ENCODE measurements around the gene FBXW11.

The FBXW11 gene

GRCh38 chr5:172044631-172045314, 38.3 kb upstream of the FBXW11 start:
- Histone ChIP-seq H3K79me2 (ENCODE audit: insufficient read depth, low read depth) (no peaks in the 10 kb centered on the region), H2AFZ (ENCODE audit: low read depth) (no peak overlapping the region), H3K27ac (no peak overlapping the region), H3K4me1 (ENCODE audit: low read depth, poor library complexity, severe bottlenecking) (no peaks in the 10 kb centered on the region), H3K27me3 (ENCODE audit: insufficient read depth, low read depth) (no peaks in the 10 kb centered on the region), H4K20me1 (ENCODE audit: insufficient read depth) (no peaks in the 10 kb centered on the region), H3K4me3 (IDR thresholded peaks at IDR 0.05; ENCODE audit: insufficient read depth, low read depth, low read length) (no peak overlapping the region), H3K9ac (no peak overlapping the region), H3K4me2 (no peak overlapping the region), H3K36me3 (ENCODE audit: insufficient read depth) (no peaks in the 10 kb centered on the region)
- TF ChIP-seq CTCF (conservative IDR thresholded peaks at IDR 0.05; ENCODE audit: low read depth, low read length), result no peak

- Histone ChIP-seq H2AFZ (ENCODE audit: low read depth) (no peak overlapping the region), H3K27me3 (ENCODE audit: insufficient read depth, low read depth) (no peaks in the 10 kb centered on the region), H3K4me3 (IDR thresholded peaks at IDR 0.05; ENCODE audit: insufficient read depth, low read depth, low read length) (no peak overlapping the region), H4K20me1 (ENCODE audit: insufficient read depth) (no peaks in the 10 kb centered on the region), H3K27ac (no peak overlapping the region), H3K4me2 (no peak overlapping the region), H3K79me2 (ENCODE audit: insufficient read depth, low read depth) (no peaks in the 10 kb centered on the region), H3K36me3 (ENCODE audit: insufficient read depth) (no peaks in the 10 kb centered on the region), H3K4me1 (ENCODE audit: low read depth, poor library complexity, severe bottlenecking) (no peaks in the 10 kb centered on the region), H3K9ac (no peak overlapping the region)
- no peak for TF ChIP-seq CTCF (conservative IDR thresholded peaks at IDR 0.05; ENCODE audit: low read depth, low read length)
Measured at GRCh38 chr5:172043865-172044264, 37.4 kb upstream of the FBXW11 start.

- Histone ChIP-seq H3K36me3 (ENCODE audit: insufficient read depth) (no peaks in the 10 kb centered on the region), H3K27ac (no peak overlapping the region), H4K20me1 (ENCODE audit: insufficient read depth) (no peaks in the 10 kb centered on the region), H3K4me3 (IDR thresholded peaks at IDR 0.05; ENCODE audit: insufficient read depth, low read depth, low read length) (no peak overlapping the region), H3K4me2 (no peak overlapping the region), H3K79me2 (ENCODE audit: insufficient read depth, low read depth) (no peaks in the 10 kb centered on the region), H2AFZ (ENCODE audit: low read depth) (no peak overlapping the region), H3K27me3 (ENCODE audit: insufficient read depth, low read depth) (no peaks in the 10 kb centered on the region), H3K9ac (no peak overlapping the region), H3K4me1 (ENCODE audit: low read depth, poor library complexity, severe bottlenecking) (no peaks in the 10 kb centered on the region)
- no peak for TF ChIP-seq CTCF (conservative IDR thresholded peaks at IDR 0.05; ENCODE audit: low read depth, low read length)
Measured at GRCh38 chr5:172042183-172042582, 35.7 kb upstream of the FBXW11 start.

- no peak overlapping the region for H2AFZ ChIP-seq (ENCODE audit: low read depth)
- H3K4me1 ChIP-seq (ENCODE audit: low read depth, poor library complexity, severe bottlenecking), result no peaks in the 10 kb centered on the region
- no peak overlapping the region for H3K9ac ChIP-seq
- no peak overlapping the region for H3K4me2 ChIP-seq
- no peak overlapping the region for H3K4me3 ChIP-seq (IDR thresholded peaks at IDR 0.05; ENCODE audit: insufficient read depth, low read depth, low read length)
- H3K27me3 ChIP-seq (ENCODE audit: insufficient read depth, low read depth), result no peaks in the 10 kb centered on the region
- H3K27ac ChIP-seq, result no peak overlapping the region
- no peaks in the 10 kb centered on the region for H3K79me2 ChIP-seq (ENCODE audit: insufficient read depth, low read depth)
- TF ChIP-seq CTCF (conservative IDR thresholded peaks at IDR 0.05; ENCODE audit: low read depth, low read length), result no peak
- no peaks in the 10 kb centered on the region for H4K20me1 ChIP-seq (ENCODE audit: insufficient read depth)
- H3K36me3 ChIP-seq (ENCODE audit: insufficient read depth), result no peaks in the 10 kb centered on the region
Measured at GRCh38 chr5:172038167-172038566, 31.7 kb upstream of the FBXW11 start.

Measured in KMS-11 (cell line).